Suprapubic skin (tissue), 4 donors: ENCODE data around the gene KLHDC9. TPM values are rescaled to one million over a fixed set of nuclear protein-coding genes. Genes with fewer than 3 reads are reported as not detected.

Experiments used
- DNase-seq, 2 donors: peaks; one replicate each; pipeline ENCODE4 v3.0.0-alpha.2; 2019; ENCODE audit warnings: low spot score in 2 of 2
- H3K27ac ChIP-seq: fragments of 200-600 bp; sonication (generic); one replicate; pipeline ENCODE4 v1.5.1; 2019
- H3K27me3 ChIP-seq: fragments of 200-600 bp; sonication (generic); one replicate; pipeline ENCODE4 v1.5.1; 2019
- H3K36me3 ChIP-seq: fragments of 200-600 bp; sonication (generic); one replicate; pipeline ENCODE4 v1.5.1; 2019
- H3K4me1 ChIP-seq: fragments of 200-600 bp; sonication (generic); one replicate; pipeline ENCODE4 v1.5.1; 2019
- H3K4me3 ChIP-seq: fragments of 200-600 bp; sonication (generic); one replicate; pipeline ENCODE4 v1.5.1; 2019; ENCODE audit warnings: mild to moderate bottlenecking
- H3K9me3 ChIP-seq: fragments of 200-600 bp; sonication (generic); one replicate; pipeline ENCODE4 v1.5.1; 2019
- EP300 ChIP-seq: sonication (generic); formaldehyde crosslinking; IDR thresholded peaks from one replicate; pipeline ENCODE4 v1.6.1; 2017; ENCODE audit warnings: antibody characterized with exemption
- POLR2A ChIP-seq, 2 donors: fragments of 450-650 bp; IDR thresholded peaks; one replicate each; pipeline ENCODE4 v1.6.1; 2017; ENCODE audit warnings: antibody characterized with exemption in 2 of 2, mild to moderate bottlenecking in 2 of 2, moderate library complexity in 2 of 2
- POLR2AphosphoS5 ChIP-seq, 3 donors: sonication (generic); formaldehyde crosslinking; IDR thresholded peaks; one replicate each; pipeline ENCODE4 v1.6.1; 2017; ENCODE audit warnings: antibody characterized with exemption in 3 of 3
- WGBS: methylation state at CpG from one replicate; pipeline ENCODE4 v1.1.5; 2018; 5-methylcytosine and 5-hydroxymethylcytosine counted together
- total RNA-seq, 4 donors: library from RNA; depleted of rRNA; stranded (reverse); fragments of >200 nt; gene quantifications; one replicate each; pipeline ENCODE4 v1.1.0, GENCODE V29; 2016
- TF ChIP-seq, protein P1 (sequence below), 2 donors: fragments of 200-600 bp in 1 of 2; fragments of 450-650 bp in 1 of 2; sonication (generic) in 1 of 2; IDR thresholded peaks; one replicate each; pipeline ENCODE4 v1.5.1; 2016 to 2019; ENCODE audit warnings: antibody characterized with exemption in 2 of 2, mild to moderate bottlenecking in 1 of 2, moderate library complexity in 1 of 2

KLHDC9 gene
- total RNA-seq, 4 donors from 2014 or later = 1.3 to 4.0 (median 1.4) TPM; not detected in 1

DNA sequence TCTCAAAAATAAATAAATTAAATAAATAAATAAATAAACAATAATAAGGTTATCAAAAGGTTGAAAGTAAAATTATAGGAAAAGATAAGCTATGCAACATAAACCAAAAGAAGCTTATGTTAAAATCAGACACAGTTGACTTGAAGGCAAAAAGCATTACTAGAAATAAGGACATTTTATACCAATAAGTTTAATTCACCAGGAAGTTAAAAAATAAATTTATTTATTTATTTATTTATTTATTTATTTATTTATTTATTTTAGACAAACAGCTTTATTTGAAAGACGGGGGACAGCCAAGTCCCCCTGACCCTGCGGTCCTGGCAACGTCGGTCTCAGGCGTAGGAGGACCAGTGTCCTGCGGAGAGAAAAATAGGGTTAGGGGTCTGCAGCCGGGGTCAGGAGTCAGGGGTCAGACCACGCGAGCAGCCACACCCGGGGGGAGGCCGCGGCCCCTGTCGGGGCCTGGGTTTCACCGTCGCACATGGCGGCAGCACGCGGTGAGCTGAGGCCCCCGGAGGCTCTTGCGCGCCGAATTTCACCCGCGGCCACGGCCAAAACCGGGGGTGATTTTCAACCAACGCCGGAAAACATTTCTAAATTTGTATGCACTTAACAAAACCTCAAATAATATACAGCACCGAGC is 42.7 kb downstream of the KLHDC9 start:
- Histone ChIP-seq H3K4me3 (no peak overlapping the region), H3K27me3 (no peaks in the 10 kb centered on the region), H3K27ac (no peak overlapping the region), H3K36me3 (no peaks in the 10 kb centered on the region), H3K9me3 (no peaks in the 10 kb centered on the region), H3K4me1 (no peaks in the 10 kb centered on the region)
- DNase-seq = no peak
- TF ChIP-seq, protein P1, sequence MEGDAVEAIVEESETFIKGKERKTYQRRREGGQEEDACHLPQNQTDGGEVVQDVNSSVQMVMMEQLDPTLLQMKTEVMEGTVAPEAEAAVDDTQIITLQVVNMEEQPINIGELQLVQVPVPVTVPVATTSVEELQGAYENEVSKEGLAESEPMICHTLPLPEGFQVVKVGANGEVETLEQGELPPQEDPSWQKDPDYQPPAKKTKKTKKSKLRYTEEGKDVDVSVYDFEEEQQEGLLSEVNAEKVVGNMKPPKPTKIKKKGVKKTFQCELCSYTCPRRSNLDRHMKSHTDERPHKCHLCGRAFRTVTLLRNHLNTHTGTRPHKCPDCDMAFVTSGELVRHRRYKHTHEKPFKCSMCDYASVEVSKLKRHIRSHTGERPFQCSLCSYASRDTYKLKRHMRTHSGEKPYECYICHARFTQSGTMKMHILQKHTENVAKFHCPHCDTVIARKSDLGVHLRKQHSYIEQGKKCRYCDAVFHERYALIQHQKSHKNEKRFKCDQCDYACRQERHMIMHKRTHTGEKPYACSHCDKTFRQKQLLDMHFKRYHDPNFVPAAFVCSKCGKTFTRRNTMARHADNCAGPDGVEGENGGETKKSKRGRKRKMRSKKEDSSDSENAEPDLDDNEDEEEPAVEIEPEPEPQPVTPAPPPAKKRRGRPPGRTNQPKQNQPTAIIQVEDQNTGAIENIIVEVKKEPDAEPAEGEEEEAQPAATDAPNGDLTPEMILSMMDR (IDR thresholded peaks at IDR 0.05) = no peak
- TF ChIP-seq POLR2A (IDR thresholded peaks at IDR 0.05) (no peak), POLR2AphosphoS5 (IDR thresholded peaks at IDR 0.05) (no peak), EP300 (no peak)
- 96% methylated on average over 29 of the region's 29 CpGs for WGBS

DNA sequence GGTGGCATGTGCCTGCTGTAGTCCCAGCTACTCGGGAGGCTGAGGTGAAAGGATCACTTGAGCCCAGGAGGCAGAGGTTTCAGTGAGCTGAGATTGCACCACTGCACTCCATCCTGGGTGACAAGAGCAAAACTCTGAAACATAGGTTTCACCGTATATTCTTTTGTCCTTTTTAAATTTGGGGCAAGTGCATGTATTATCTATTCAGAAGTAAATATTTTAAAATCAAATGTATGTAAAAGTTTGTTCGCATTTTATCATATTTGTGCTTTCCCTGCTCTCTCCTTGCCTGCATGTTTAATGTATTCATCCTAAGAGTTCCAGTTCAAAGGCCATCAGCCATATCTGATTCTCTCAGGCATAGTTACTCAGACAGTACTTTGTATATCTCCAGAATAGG is 47.7 kb downstream of the KLHDC9 start:
- TF ChIP-seq POLR2AphosphoS5 (IDR thresholded peaks at IDR 0.05) (no peak), EP300 (no peak), POLR2A (IDR thresholded peaks at IDR 0.05) (no peak)
- TF ChIP-seq, protein P1 (IDR thresholded peaks at IDR 0.05) = no peak
- WGBS = 83% methylated on average over 3 of the region's 3 CpGs
- no peaks in the 10 kb centered on the region for H3K9me3 ChIP-seq
- no peaks in the 10 kb centered on the region for H3K36me3 ChIP-seq
- H3K27ac ChIP-seq = no peak overlapping the region
- no peak overlapping the region for H3K4me3 ChIP-seq
- no peak for DNase-seq
- no peaks in the 10 kb centered on the region for H3K4me1 ChIP-seq
- H3K27me3 ChIP-seq = no peaks in the 10 kb centered on the region

Other genes starting within 250 kb of the KLHDC9 start
- under 1 TPM in 2 of 4 donors, not detected in 2; 0.49 to 0.68 TPM for gene CD244, start 235.5 kb upstream of the KLHDC9 start, total RNA-seq
- not detected for gene ITLN1, start 213.2 kb upstream of the KLHDC9 start, total RNA-seq
- gene ITLN2, start 143.6 kb upstream of the KLHDC9 start, total RNA-seq = 1 to 10 TPM in 1 of 4 donors, under 1 TPM in 1, not detected in 2; 0.55 to 1.2 TPM
- 100 to 1,000 TPM; 101 to 112 (median 107) TPM for gene F11R, start 77.2 kb upstream of the KLHDC9 start, total RNA-seq
- gene TSTD1, start 59.4 kb upstream of the KLHDC9 start, total RNA-seq = 100 to 1,000 TPM in 2 of 4 donors, 10 to 100 TPM in 2; 70.0 to 123 (median 98.8) TPM
- gene USF1, start 52.4 kb upstream of the KLHDC9 start, total RNA-seq = 10 to 100 TPM; 33.9 to 88.7 (median 43.7) TPM
- gene ARHGAP30, start 28.5 kb upstream of the KLHDC9 start, total RNA-seq = 10 to 100 TPM; 12.3 to 46.2 (median 14.5) TPM
- gene NECTIN4, start 8.8 kb upstream of the KLHDC9 start, total RNA-seq = 100 to 1,000 TPM; 126 to 188 (median 164) TPM
- gene PFDN2, start 19.7 kb downstream of the KLHDC9 start, total RNA-seq = 10 to 100 TPM; 21.3 to 33.9 (median 27.1) TPM
- 10 to 100 TPM; 28.3 to 58.2 (median 39.6) TPM for gene NIT1, start 19.7 kb downstream of the KLHDC9 start, total RNA-seq
- 10 to 100 TPM; 24.4 to 47.0 (median 36.6) TPM for gene DEDD, start 34.3 kb downstream of the KLHDC9 start, total RNA-seq
- gene UFC1, start 55.6 kb downstream of the KLHDC9 start, total RNA-seq = 10 to 100 TPM; 44.2 to 98.8 (median 80.2) TPM
- gene USP21, start 61.1 kb downstream of the KLHDC9 start, total RNA-seq = 10 to 100 TPM; 18.7 to 37.0 (median 28.8) TPM
- gene PPOX, start 68.1 kb downstream of the KLHDC9 start, total RNA-seq = 10 to 100 TPM; 22.2 to 75.2 (median 37.2) TPM
- 10 to 100 TPM; 26.9 to 36.6 (median 30.0) TPM for gene B4GALT3, start 79.1 kb downstream of the KLHDC9 start, total RNA-seq
- gene ADAMTS4, start 100.7 kb downstream of the KLHDC9 start, total RNA-seq = 1 to 10 TPM in 3 of 4 donors, under 1 TPM in 1; 0.93 to 9.9 (median 6.3) TPM
- 100 to 1,000 TPM in 3 of 4 donors, 10 to 100 TPM in 1; 99.1 to 132 (median 112) TPM for gene NDUFS2, start 104.0 kb downstream of the KLHDC9 start, total RNA-seq
- 10 to 100 TPM in 1 of 4 donors, 1 to 10 TPM in 2, not detected in 1; 2.3 to 12.6 (median 4.6) TPM for gene FCER1G, start 116.9 kb downstream of the KLHDC9 start, total RNA-seq
- 10 to 100 TPM in 1 of 4 donors, not detected in 3; 29.6 TPM for gene APOA2, start 125.3 kb downstream of the KLHDC9 start, total RNA-seq
- gene TOMM40L, start 127.7 kb downstream of the KLHDC9 start, total RNA-seq = 10 to 100 TPM in 2 of 4 donors, 1 to 10 TPM in 2; 6.7 to 21.0 (median 8.7) TPM
- 1 to 10 TPM in 1 of 4 donors, not detected in 3; 1.2 TPM for gene NR1I3, start 139.8 kb downstream of the KLHDC9 start, total RNA-seq
- 10 to 100 TPM in 1 of 4 donors, 1 to 10 TPM in 3; 2.7 to 10.1 (median 3.7) TPM for gene PCP4L1, start 160.4 kb downstream of the KLHDC9 start, total RNA-seq
- 1 to 10 TPM; 2.0 to 3.9 (median 2.7) TPM for gene MPZ, start 211.6 kb downstream of the KLHDC9 start, total RNA-seq
- 10 to 100 TPM; 45.0 to 84.6 (median 60.7) TPM for gene SDHC, start 216.0 kb downstream of the KLHDC9 start, total RNA-seq